K562 (cell line): ENCODE results near the gene ZBTB18. TPM values are rescaled to one million over a fixed set of nuclear protein-coding genes. Genes with fewer than 3 reads are reported as not detected.
A peak's percentile ranks its signal among the peaks of the same experiment; 100 is the strongest.

ENCODE experiments used
- ATAC-seq: fragments of 200-7000 bp; cut with Tn5 transposase; 3 replicates; pipeline ENCODE4 v1.9.1; 2020; ENCODE audit warnings: moderate library complexity
- BruUV-seq: library from RNA; stranded (reverse); fragments of 400-500 nt; replicated peaks from 2 replicates; lab custom pipeline; 2021; lab: Mats Ljungman, UMichigan
- CTCF ChIA-PET: fragments of 300-600 bp; formaldehyde crosslinking; extraction: SDS; loops from one replicate; lab custom pipeline; 2021; ENCODE audit warnings: low intra/inter-chr PET ratio; lab: Yijun Ruan, JAX
- POLR2A ChIA-PET: fragments of 300-600, 350-650 bp; sonication (Branson Sonifier 250); formaldehyde crosslinking; extraction: SDS; loops from one replicate; lab custom pipeline; 2021; ENCODE audit warnings: antibody characterized with exemption, inconsistent platforms; lab: Yijun Ruan, JAX
- DNase-seq, 4 experiments: peaks; one replicate each; pipeline versions ENCODE4 v3.0.0 to v3.0.0-alpha.2; 2011 to 2018; ENCODE audit warnings: low spot score in 3 of 4, mixed read lengths in 3 of 4; ENCODE audit errors: extremely low read depth in 1 of 4
- FAIRE-seq: peaks from 2 replicates; lab custom pipeline; 2011; peaks lifted over from hg19 to GRCh38; lab: Jason Lieb, UNC
- H2AFZ ChIP-seq: 2 replicates; pipeline ENCODE4 v1.6.0; 2011; ENCODE audit warnings: low read depth, low read length, control low read depth, inconsistent platforms
- H3K27ac ChIP-seq: fragments of 200-600 bp; 3 replicates; pipeline ENCODE4 v1.8.0; 2011; ENCODE audit warnings: low read depth, mild to moderate bottlenecking, control low read depth, inconsistent platforms, low read length, moderate library complexity, mixed read lengths; ENCODE audit errors: extremely low read depth
- H3K27me3 ChIP-seq, 2 experiments: fragments of 300-600 bp in 1 of 2; 2 replicates in 1 of 2; 3 replicates in 1 of 2; pipeline versions ENCODE4 v1.6.0 to v1.8.0; 2011; ENCODE audit warnings: inconsistent platforms in 2 of 2, low read length in 2 of 2, mild to moderate bottlenecking in 1 of 2, mixed read lengths in 1 of 2, moderate library complexity in 1 of 2; ENCODE audit not compliant: control insufficient read depth in 2 of 2, insufficient read depth in 2 of 2
- H3K36me3 ChIP-seq: fragments of 300-600 bp; 3 replicates; pipeline ENCODE4 v1.8.0; 2011; ENCODE audit warnings: mild to moderate bottlenecking, low read length, inconsistent platforms; ENCODE audit not compliant: control insufficient read depth, insufficient read depth
- H3K4me1 ChIP-seq, 2 experiments: fragments of 200-600 bp in 1 of 2; replicated peaks in 1 of 2; 2 replicates in 1 of 2; 3 replicates in 1 of 2; pipeline versions ENCODE4 v1.5.1 to v1.8.0; 2011; ENCODE audit warnings: inconsistent platforms in 2 of 2, low read length in 2 of 2, mild to moderate bottlenecking in 1 of 2, mixed read lengths in 1 of 2, moderate library complexity in 1 of 2; ENCODE audit not compliant: control insufficient read depth in 2 of 2, insufficient read depth in 2 of 2
- H3K4me2 ChIP-seq: 2 replicates; pipeline ENCODE4 v1.6.1; 2011; ENCODE audit warnings: low read length, control low read depth, inconsistent platforms, mixed read lengths; ENCODE audit not compliant: insufficient read depth
- H3K4me3 ChIP-seq: fragments of 200-600 bp; sonication (generic), shearing (Covaris generic); 2 replicates; pipeline ENCODE4 v1.5.1; 2016; ENCODE audit warnings: control low read depth, inconsistent platforms
- H3K79me2 ChIP-seq: fragments of 200-600 bp; 3 replicates; pipeline ENCODE4 v1.8.0; 2011; ENCODE audit warnings: low read length, inconsistent platforms; ENCODE audit not compliant: control insufficient read depth, insufficient read depth
- H3K9ac ChIP-seq, 2 experiments: 2 replicates each; pipeline versions ENCODE4 v1.6.0 to v1.6.1; 2011; ENCODE audit warnings: low read depth in 2 of 2, low read length in 2 of 2, control low read depth in 1 of 2, inconsistent platforms in 1 of 2, mild to moderate bottlenecking in 1 of 2, mixed read lengths in 1 of 2; ENCODE audit not compliant: insufficient read depth in 1 of 2
- H3K9me1 ChIP-seq: one replicate; pipeline ENCODE4 v1.6.0; 2011; ENCODE audit warnings: inconsistent platforms, mild to moderate bottlenecking, low read length, moderate library complexity; ENCODE audit not compliant: control insufficient read depth, insufficient read depth
- H3K9me3 ChIP-seq: replicated peaks from 2 replicates; pipeline ENCODE4 v1.5.1; 2011; ENCODE audit warnings: low read depth, low read length, inconsistent platforms; ENCODE audit not compliant: control insufficient read depth, insufficient read depth
- H4K20me1 ChIP-seq: replicated peaks from 2 replicates; pipeline ENCODE4 v1.6.1; 2011; ENCODE audit warnings: low read length, inconsistent platforms, mixed read lengths; ENCODE audit not compliant: control insufficient read depth, insufficient read depth
- C11orf30 ChIP-seq: fragments of 450-650 bp; IDR thresholded peaks from 2 replicates; pipeline ENCODE4 v1.6.1; 2016; ENCODE audit warnings: low read depth, mild to moderate bottlenecking
- ELF4 ChIP-seq: fragments of 450-650 bp; formaldehyde crosslinking; IDR thresholded peaks from 2 replicates; pipeline ENCODE4 v1.4.0; 2022; ENCODE audit warnings: missing genetic modification characterization
- IRF9 ChIP-seq: fragments of 450-650 bp; IDR thresholded peaks from 2 replicates; pipeline ENCODE4 v1.6.1; 2016; ENCODE audit warnings: missing biosample characterization, missing genetic modification characterization
- KDM5B ChIP-seq: fragments of 200-600 bp; sonication (generic); IDR thresholded peaks from 2 replicates; pipeline ENCODE4 v1.6.1; 2012; ENCODE audit warnings: low read depth, mild to moderate bottlenecking, moderate library complexity, low read length, control low read depth, inconsistent platforms; ENCODE audit not compliant: insufficient replicate concordance
- MCM7 ChIP-seq, 2 experiments: fragments of 450-650 bp; IDR thresholded peaks; 2 replicates each; pipeline ENCODE4 v1.6.1; 2016 to 2018
- MYNN ChIP-seq, 2 experiments: sonication (generic); formaldehyde crosslinking in 1 of 2; IDR thresholded peaks; 2 replicates each; pipeline versions ENCODE4 v1.5.0 to v1.6.1; 2016 to 2020; ENCODE audit warnings: antibody characterized with exemption in 1 of 2, missing genetic modification reagents in 1 of 2
- UBTF ChIP-seq, 2 experiments: IDR thresholded peaks; 2 replicates each; pipeline ENCODE4 v1.6.1; 2012; ENCODE audit warnings: improper control_type of control experiment in 2 of 2, low read depth in 2 of 2, low read length in 2 of 2, borderline replicate concordance in 1 of 2
- WGBS: fragments of 100-300 bp; shearing (Covaris generic); methylation state at CpG from one replicate; pipeline ENCODE4 v1.1.6; 2016; ENCODE audit warnings: low coverage, mixed read lengths; ENCODE audit not compliant: insufficient coverage; ENCODE audit errors: missing lambda C conversion rate; 5-methylcytosine and 5-hydroxymethylcytosine counted together
- in situ Hi-C: fragments of 300-500 bp; cut with MboI; formaldehyde crosslinking; loops from 4 replicates; pipeline ENCODE4 v1.15.0; 2018; ENCODE audit warnings: inconsistent platforms, mixed read lengths
- intact Hi-C: fragments of 100-400 bp; cut with micrococcal nuclease; formaldehyde crosslinking; loops from 2 replicates; pipeline ENCODE4 v1.14.2; 2022
- polyA plus RNA-seq, 8 experiments: library from polyadenylated mRNA; depleted of rRNA in 4 of 8; stranded (reverse) in 5 of 8; unstranded in 3 of 8; fragments of >200 nt; fragmentation: Nextera tagmentation in 2 of 8; fragmentation: Illumina TruSeq in 1 of 8; extraction: Ambion mirVana in 2 of 8; extraction: Trizol in 1 of 8; gene quantifications; 2 replicates each; pipeline versions ENCODE4 v1.2.1 to v1.2.3, GENCODE V29; 2011 to 2014; ENCODE audit warnings: inconsistent platforms in 1 of 8, missing spikeins in 1 of 8
- total RNA-seq, 7 experiments: library from RNA; depleted of rRNA in 6 of 7; stranded (reverse); fragments of >200 nt in 6 of 7; fragmentation: Illumina TruSeq in 2 of 7; extraction: Trizol in 2 of 7; gene quantifications; 2 replicates each; pipeline versions ENCODE4 v1.2.1 to v1.2.3, GENCODE V29; 2011 to 2021; ENCODE audit warnings: low replicate concordance in 1 of 7
- TF ChIP-seq, protein P1 (sequence below), 2 experiments: fragments of 450-650 bp; IDR thresholded peaks; 2 replicates each; pipeline ENCODE4 v1.6.1; 2016
- TF ChIP-seq, protein P2 (sequence below), 3 experiments: fragments of 200-800 bp in 1 of 3; sonication (Bioruptor generic) in 1 of 3; sonication (generic) in 1 of 3; formaldehyde crosslinking in 1 of 3; IDR thresholded peaks; 2 replicates each; pipeline versions ENCODE4 v1.6.1 to v1.8.0; 2016 to 2022; ENCODE audit warnings: mild to moderate bottlenecking in 2 of 3, missing compliant biosample characterization in 2 of 3, missing genetic modification characterization in 2 of 3, missing genetic modification reagents in 1 of 3

ZBTB18 gene
- total and polyA plus RNA-seq, 9 of the 15 experiments (the other 6 are each of a cell fraction or from before 2014, with no cell fraction given), result 0.13 to 2.6 (median 1.6) TPM

DNA sequence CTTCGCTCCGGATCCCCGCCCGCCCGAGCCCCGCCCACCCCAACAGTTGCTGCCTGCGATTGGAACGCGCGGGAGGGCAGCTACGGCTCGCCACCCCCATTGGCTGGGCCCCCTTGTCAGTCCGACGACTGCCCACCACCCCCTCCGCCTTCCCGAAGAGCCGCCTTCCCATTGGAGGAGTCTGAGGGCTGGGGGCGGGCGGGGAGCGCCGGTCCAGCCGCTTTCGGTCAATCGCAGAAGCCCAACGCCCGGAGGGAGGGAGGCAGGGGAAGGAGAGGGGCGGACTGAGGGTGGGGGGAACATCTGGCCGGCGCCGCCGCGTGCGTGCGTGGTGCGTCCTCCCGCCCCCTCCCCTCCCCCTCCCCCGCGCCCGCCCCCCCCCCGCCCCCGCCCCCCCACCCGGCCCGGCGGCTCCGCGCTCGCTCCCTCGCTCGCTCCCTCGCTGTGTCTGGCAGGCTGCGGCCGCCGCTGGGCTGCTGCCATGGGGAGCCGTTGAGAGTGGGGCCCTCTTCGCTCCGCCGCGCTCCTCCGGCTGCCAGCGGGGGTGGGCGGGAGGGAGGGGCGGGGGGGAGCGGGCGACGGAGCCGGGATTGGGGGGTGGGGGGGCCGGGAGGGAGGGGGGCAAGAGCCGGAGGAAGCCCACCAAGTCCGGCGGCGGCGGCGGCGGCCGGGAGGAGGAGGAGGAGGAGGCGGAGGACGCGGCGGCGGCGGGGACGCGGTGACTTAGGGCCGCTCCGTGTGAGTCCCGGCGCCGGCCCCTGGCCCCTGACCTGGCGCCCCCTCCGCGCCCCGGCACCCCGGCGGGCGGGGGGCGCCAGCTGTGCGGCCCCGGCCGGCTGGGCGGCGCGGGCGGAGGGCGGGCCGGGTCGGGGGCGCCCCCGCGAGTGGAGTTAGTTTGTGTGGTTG is 2.6 kb upstream of the ZBTB18 start (continued):
- TF ChIP-seq IRF9 (tag), result no peak
- TF ChIP-seq C11orf30, result no peak
- 0 out of 2 replicates have a peak, but pooled peaks have one; percentile 8 for TF ChIP-seq MYNN (IDR thresholded peaks at IDR 0.05)
- TF ChIP-seq MYNN (CRISPR knock-in tag; IDR thresholded peaks at IDR 0.05), result no peak
- TF ChIP-seq MCM7 (IDR thresholded peaks at IDR 0.05), result no peak

DNA sequence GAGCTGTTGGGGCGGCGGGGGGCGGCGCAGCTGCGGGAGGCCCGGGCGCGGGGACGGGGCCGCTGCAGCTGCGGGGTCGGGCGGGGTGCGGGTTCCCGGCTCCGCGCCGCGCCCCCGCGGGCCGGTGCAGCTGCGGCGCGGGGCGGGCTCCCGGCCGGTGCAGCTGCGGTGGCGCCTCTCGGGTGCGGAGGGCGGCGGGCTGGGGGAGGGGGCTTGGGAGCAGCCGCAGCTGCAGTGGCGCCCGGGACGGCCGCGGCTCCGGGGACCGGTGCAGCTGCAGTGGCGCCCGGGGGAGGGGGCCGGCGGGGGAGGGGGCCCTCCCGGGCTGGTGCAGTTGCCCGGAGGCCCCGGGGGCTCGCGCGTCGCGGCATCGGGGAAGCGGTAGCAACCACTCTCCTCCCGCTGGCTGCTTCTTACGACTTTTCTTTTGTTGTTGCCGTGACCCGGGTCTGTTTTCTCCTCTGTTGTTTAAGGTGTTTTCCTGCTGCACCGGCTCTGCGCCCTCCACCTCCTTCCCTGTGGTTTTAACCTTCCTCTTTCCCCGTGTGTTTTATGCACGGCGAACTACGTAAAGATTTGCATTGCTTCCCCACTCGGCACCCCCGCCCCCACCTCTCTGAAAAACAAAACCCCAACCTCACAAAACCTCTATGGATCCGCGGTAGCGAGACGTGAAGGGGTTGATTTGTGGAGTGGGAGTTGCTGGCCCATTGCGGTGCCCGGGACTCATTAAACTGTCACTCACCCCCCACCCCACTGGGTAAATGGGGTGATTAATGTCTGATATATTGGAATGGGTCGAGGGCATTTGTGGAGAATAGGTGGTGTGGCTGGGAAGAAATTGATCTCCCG is 1.7 kb upstream of the ZBTB18 start:
- DNase-seq, result peak; percentile 28 to 69 (median 54)
- peaks cover 13% of the 10 kb centered on the region in 2 experiments for H3K4me1 ChIP-seq
- H3K9ac ChIP-seq, result peak overlapping the region in 1 of 2 experiments; percentile 60; a peak in 1 of 4 replicates
- ChIA-PET POLR2A (interaction anchor here (0.6 kb wide), 1 partner anchor 12 kb away, joined by 3 read pairs; no protein-coding TSS in a partner anchor), CTCF (no interaction called here)
- peak overlapping the region; percentile 44 for H3K4me2 ChIP-seq
- ATAC-seq, result no peak
- peak overlapping the region; percentile 27 for H3K4me3 ChIP-seq
- H3K27me3 ChIP-seq, result peaks cover 19 to 22% of the 10 kb centered on the region in 2 experiments
- intact Hi-C loops, result no loop called here
- H4K20me1 ChIP-seq, result peaks cover 15% of the 10 kb centered on the region; the same call in 1 of the 2 replicates
- 3% methylated on average over 20 of the region's 76 CpGs for WGBS
- no peak overlapping the region for H3K27ac ChIP-seq
- BruUV-seq, result no TSS peak
- H3K9me3 ChIP-seq, result no peaks in the 10 kb centered on the region
- no peak for FAIRE-seq
- in situ Hi-C loops, result no loop called here
- H3K9me1 ChIP-seq, result peaks cover 3% of the 10 kb centered on the region
- peak overlapping the region; percentile 20; the same call in 1 of the 2 replicates for H2AFZ ChIP-seq
- no peaks in the 10 kb centered on the region for H3K36me3 ChIP-seq
- no peaks in the 10 kb centered on the region for H3K79me2 ChIP-seq
- TF ChIP-seq, protein P1, sequence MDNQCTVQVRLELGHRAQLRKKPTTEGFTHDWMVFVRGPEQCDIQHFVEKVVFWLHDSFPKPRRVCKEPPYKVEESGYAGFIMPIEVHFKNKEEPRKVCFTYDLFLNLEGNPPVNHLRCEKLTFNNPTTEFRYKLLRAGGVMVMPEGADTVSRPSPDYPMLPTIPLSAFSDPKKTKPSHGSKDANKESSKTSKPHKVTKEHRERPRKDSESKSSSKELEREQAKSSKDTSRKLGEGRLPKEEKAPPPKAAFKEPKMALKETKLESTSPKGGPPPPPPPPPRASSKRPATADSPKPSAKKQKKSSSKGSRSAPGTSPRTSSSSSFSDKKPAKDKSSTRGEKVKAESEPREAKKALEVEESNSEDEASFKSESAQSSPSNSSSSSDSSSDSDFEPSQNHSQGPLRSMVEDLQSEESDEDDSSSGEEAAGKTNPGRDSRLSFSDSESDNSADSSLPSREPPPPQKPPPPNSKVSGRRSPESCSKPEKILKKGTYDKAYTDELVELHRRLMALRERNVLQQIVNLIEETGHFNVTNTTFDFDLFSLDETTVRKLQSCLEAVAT (IDR thresholded peaks at IDR 0.05), result peak in 1 of 2 experiments; percentile 27; a peak in 1 of 4 replicates
- TF ChIP-seq, protein P2, sequence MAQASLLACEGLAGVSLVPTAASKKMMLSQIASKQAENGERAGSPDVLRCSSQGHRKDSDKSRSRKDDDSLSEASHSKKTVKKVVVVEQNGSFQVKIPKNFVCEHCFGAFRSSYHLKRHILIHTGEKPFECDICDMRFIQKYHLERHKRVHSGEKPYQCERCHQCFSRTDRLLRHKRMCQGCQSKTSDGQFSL (CRISPR knock-in tag; IDR thresholded peaks at IDR 0.05), result 0 out of 2 replicates have a peak, but pooled peaks have one; percentile 34
- TF ChIP-seq, protein P2 (tag; IDR thresholded peaks at IDR 0.05), result 0 out of 4 replicates have a peak, but pooled peaks of 1 of the 2 experiments have one; percentile 8
- TF ChIP-seq UBTF (IDR thresholded peaks at IDR 0.05; ENCODE audit: borderline replicate concordance in 1 of 2, low read depth in 2 of 2, low read length in 2 of 2), result 0 out of 4 replicates have a peak, but pooled peaks of 1 of the 2 experiments have one; percentile 3
- peak; percentile 21 for TF ChIP-seq KDM5B
- TF ChIP-seq ELF4 (CRISPR knock-in tag), result no peak
